Measurements from ENCODE around the gene VAMP2.

- no peak for TF ChIP-seq EP300 (IDR thresholded peaks at IDR 0.05)
- TF ChIP-seq POLR2A (IDR thresholded peaks at IDR 0.05), result no peak
- TF ChIP-seq CTCF (IDR thresholded peaks at IDR 0.05), result no peak
- no peak for TF ChIP-seq POLR2AphosphoS5 (IDR thresholded peaks at IDR 0.05)
Observed at GRCh38 chr17:8159459-8160223, 3.1 kb downstream of the VAMP2 start.

Data from gastroesophageal sphincter (tissue), 3 donors.